GM21360 (cell line): ENCODE data around the gene NUP214.
A peak's percentile ranks its signal among the peaks of the same experiment; 100 is the strongest.

Source experiments
- ATAC-seq: cut with Tn5 transposase; IDR thresholded peaks from one replicate; pipeline ENCODE4 v1.9.1; 2021; ENCODE audit warnings: mild to moderate bottlenecking, moderate library complexity; ENCODE audit not compliant: unreplicated experiment

Gene NUP214

DNA sequence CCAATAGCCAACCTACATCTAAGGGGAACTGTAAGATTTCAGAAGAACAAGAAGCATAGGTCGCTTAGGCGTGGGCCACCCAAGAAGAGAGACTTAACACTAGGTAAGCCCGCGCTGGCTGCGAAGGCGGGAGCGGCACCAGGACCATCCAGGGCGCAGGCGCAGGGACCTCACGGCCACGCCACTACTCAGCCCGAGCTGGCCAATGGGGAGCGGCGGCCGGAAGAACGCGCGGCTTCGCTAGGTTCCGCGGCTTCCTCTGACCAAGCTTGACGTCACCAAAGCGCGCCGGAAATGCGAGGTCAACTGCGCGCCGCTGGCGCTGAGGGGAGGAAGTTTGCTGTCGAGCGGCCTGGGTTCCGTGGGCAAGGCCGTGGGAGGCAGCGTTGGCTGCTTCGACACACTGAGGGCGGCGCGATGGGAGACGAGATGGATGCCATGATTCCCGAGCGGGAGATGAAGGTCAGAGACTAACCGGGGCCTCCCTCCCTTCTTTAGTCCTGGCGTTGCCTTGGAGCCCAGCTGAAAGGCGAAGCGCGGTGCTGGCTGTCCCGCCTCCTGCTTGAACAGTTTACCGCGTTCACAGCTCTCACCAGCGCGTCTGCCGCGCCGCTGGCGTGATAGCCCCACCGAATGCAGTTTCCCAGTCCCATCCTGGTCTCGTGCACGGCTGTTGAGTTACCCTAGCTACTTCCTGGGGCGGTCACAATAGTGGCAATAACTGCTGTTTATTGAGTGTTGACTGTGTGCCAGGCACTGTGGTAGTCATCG, at the start of gene NUP214:
Gene NUP214, plus strand, starts transcription at position 299 of the 771 bp plus-strand sequence. Its CDS starts 119 bp downstream, at position 418.
- ATAC-seq = peak; percentile 92

DNA sequence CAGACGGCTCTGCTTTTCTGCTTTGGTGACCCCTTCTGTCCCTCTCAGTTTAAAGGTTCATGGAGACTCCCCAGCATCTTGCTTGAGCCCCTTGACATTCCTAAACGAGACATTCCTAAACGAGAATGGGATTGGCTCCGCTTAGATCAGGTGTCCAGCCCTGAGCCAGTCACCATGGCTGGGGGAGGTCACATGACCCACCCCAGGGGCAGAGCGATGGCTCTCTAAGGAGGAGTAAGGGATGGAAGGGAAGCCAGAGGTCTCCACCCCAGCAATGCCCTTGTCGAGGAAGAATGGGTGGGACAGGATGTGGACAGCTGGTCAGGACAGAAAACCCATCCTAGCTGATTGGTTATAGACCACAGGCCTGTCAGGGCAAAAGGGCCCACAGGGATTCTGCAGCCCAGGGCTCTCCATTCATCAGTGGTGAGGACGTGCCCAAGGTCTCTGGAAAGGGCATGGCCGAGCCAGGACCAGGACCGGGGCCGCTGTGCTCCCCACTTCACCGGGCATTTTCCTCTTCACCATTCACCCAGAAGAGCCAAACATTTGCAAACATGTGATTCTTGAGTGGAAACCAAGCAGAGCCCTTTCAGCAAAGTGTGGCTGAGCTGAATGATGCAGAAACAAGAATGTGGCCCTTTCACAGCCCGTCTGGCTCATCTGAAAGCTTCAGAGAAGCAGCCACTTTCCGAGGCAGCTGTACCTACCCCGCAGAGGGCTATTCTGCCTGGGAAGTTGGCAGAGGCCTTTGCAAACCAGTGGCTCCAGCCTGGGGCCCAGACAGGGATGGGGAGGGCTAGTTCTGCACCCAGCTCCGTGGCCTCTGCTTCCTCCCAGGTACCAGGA, 48.8 kb upstream of the NUP214 start:
- no peak for ATAC-seq

DNA sequence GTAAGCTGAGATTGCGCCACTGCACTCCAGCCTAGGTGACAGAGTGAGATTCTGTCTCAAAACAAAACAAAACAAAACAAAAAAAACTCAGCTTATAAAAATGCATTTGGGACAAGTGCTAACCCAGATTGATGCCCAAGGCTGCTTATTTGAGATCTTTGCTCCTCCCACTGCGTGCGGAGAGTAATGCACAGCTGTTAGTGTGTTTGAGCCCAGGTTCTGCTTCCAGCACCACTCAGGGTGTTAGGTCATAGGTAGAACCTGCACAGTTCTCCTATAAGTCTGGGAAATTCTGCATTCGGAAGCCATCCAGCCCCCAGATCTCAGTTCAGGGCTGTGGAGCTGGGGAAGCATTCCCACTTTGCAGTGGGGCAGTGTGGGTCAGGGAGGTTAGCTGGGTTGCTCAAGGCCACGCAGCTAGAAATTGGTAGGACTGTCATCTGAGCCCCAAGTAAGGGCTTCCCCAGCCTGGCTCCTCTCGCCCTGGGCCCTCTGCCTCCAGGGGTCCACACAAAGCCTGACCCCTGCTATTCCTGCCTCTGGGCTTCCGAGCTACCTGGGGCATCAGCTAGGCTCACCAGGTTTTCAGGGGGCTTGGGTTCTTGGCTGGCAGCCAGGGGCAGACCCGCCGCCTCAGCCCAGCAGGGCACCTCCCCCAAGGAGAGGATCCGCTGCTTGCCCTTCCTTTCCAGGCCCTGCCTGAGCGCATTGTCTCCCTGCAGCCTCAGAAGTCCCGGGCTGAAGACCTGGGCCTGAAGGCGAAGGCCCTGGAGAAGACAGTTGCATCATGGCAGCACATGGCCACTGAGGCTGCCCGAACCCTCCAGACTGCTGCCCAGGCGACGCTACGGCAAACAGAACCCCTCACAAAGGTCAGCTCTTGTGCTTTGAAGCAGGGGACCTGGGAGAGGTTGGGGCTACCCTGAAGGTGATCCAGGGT, 46.7 kb upstream of the NUP214 start:
- no peak for ATAC-seq

DNA sequence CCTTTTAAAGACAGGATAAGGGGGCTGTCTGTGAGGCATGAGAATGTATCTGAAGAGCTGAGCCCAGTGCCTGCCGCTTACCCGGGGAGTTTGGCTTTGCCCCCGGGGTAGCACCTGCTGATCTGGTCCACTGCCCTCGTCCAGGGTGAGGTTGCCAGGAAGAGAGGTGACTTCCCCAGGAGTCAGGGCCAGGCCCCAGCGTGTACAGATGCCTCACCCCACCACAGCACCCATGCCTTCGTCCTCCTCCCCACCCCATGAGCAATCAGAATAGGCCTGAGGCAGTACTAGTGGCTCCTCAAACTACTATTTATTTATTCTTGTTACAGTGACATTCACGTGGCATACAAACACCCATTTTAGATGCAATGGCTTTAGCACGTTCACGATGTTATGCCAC, 44.8 kb upstream of the NUP214 start:
- no peak for ATAC-seq

DNA sequence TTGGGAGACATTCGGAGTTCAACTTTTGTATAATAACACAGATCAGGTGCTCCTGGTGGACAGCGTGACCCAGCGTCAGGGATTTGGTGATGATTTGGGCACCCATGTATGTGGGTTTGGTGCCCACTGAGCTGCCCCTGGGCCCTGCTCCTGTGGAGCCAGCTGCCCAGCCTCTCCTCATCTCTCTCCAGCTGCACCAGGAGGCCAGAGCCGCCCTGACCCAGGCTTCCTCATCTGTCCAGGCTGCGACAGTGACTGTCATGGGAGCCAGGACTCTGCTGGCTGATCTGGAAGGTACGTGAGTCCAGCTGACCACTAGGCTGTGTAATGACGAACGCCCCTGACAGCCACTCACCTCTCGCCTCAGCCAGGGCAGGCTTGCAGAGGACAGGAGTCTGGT, 43.5 kb upstream of the NUP214 start:
- ATAC-seq = no peak

DNA sequence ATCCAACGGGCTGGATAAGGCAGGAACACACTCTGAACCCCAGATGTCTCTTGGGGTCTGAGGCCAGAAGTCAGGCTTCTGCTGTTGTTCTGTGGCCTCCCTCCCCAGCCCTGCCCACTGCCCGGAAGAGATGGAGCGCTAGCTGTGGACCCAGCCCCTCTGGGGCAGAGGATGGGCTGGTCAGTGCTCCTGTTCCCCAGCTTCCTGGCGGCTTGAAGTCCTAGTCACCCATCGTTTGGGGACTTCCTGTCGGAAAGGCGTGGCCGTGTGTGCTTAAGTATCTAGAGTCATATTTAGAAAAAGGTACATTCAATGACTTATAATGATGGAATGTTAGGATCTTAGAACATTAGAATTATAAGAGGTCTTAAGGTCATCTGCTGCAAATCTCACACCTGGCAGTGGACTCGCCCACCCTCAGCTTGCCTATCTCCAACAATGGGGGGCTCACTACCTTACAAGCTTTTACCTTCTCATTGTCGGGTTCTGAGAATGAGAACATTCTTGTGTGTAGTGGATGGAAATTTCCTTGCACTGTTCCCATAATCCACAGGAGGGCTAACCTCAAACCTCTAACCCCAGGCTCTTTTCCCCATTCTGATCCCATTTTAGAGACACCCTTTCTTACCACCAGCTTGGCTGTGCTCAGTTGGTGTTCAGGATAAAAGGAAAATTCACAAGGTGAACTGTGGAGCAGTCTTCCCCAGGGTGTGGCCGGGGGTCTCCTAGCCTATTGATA, 42.4 kb upstream of the NUP214 start:
- no peak for ATAC-seq

DNA sequence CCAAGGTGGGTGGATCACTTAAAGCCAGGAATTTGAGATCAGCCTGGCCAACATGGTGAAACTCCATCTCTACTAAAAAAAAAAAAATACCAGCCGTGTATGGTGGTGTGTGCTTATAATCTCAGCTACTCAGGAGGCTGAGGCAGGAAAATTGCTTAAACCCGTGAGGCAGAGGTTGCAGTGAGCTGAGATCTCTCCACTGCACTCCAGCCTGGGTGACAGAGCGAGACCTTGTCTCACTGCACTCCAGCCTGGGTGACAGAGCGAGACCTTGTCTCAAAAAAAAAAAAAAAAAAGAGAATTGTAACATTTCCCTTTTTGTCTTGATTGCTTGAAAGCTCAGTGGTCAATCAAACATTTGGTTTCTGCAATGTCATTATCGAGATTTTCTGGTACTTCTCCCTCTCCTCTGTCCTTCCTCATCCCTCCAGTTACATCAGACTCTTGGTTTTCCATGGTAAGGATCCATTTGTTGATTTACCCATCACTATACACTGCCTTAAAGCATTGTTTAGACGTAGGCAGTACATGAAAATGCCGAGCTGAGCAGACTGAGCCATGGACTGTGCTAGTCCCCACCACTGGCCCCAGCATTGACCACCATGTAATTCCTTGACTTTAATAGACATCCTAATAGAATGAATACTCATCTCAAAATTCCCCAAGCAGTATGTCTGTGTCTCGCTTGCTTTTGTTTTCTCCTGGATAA, 40.6 kb upstream of the NUP214 start:
- no peak for ATAC-seq

DNA sequence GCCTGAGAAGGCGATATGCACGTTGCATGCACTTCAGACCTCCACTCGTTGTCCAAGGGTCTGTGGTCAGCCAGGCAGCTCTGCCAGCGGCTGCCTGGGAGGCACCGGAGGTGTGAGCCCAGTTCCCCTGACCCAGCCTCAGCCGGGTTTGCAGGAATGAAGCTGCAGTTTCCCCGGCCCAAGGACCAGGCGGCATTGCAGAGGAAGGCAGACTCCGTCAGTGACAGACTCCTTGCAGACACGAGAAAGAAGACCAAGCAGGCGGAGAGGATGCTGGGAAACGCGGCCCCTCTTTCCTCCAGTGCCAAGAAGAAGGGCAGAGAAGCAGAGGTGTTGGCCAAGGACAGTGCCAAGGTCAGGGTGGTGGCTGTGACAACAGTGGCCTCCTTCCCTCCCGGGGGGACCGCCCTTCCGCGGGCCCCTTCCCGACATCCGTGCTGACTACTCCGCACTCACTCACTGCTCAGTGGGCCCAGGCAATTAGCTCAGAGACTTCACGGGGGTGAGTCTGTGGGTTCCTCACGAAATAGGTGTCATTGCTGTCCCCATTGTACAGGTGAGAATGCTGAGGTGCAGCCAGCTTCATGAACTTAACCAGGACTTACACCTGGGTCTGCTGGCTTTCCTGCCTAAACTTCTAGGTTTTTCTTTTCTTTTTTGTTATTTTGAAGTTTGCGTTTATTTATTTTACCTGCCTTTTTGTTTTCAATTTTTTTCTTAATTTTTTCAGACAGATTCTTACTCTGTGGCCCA, 39.8 kb upstream of the NUP214 start:
- ATAC-seq = no peak

DNA sequence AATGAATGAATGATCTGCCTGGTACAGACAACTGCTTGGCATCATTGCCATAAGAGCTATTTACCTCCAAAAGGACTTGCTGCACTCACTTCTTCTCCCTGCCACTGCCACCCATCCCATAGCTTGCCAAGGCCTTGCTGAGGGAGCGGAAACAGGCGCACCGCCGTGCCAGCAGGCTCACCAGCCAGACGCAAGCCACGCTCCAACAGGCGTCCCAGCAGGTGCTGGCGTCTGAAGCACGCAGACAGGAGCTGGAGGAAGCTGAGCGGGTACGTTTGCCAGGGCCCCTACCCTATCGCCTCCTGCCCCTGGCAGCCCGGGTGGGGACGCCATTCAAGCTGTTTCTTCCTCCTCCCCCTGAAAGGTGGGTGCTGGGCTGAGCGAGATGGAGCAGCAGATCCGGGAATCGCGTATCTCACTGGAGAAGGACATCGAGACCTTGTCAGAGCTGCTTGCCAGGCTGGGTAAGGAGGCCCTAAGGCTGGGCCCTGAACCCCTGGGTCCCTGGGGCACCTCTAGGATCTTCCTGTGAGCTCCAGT, 38.0 kb upstream of the NUP214 start:
- ATAC-seq = no peak

DNA sequence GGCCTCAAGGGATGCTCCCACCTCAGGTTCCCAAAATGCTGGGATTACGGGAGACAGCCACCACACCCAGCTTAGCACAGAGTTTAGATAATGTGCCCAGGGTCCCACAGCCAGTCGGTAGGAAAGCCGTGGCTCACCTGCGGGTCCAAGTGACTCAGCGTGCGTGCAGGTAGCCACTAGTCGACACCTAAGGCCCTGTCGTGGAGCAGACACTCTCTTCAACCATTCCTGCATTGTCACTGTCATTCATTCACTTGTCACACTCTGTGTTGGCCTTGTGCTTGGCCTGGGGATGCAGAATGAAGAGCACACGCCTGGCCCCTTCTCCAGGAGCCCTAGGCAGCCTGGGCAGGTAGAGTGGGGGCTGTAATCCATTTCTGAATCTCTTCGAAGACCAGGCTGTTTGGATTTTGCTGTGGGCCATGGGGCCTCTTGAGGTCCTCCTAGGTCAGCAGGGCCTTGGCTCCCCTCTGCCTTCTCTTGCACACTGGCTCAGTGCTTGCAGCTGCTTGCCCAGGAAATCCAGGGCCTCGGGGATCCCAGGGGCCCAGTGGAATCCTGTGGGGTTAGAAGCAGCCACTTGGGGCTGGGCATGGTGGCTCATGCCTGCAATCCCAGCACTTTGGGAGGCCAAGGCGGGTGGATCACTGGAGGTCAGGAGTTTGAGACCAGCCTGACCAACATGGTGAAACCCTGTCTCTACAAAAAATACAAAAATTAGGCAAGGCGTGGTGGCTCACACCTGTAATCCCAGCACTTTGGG, 35.2 kb upstream of the NUP214 start:
- no peak for ATAC-seq

DNA sequence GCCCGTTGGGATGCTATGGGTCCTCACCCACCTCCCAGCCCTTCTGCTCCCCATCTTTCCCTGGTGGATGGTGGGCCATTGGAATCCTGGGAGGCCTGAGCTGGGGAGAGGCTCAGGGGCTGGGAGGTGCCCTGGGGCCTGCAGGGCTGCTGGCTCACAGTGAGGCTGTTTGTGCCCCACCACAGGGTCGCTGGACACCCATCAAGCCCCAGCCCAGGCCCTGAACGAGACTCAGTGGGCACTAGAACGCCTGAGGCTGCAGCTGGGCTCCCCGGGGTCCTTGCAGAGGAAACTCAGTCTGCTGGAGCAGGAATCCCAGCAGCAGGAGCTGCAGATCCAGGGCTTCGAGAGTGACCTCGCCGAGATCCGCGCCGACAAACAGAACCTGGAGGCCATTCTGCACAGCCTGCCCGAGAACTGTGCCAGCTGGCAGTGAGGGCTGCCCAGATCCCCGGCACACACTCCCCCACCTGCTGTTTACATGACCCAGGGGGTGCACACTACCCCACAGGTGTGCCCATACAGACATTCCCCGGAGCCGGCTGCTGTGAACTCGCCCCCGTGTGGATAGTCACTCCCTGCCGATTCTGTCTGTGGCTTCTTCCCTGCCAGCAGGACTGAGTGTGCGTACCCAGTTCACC, 33.9 kb upstream of the NUP214 start:
- ATAC-seq = no peak

DNA sequence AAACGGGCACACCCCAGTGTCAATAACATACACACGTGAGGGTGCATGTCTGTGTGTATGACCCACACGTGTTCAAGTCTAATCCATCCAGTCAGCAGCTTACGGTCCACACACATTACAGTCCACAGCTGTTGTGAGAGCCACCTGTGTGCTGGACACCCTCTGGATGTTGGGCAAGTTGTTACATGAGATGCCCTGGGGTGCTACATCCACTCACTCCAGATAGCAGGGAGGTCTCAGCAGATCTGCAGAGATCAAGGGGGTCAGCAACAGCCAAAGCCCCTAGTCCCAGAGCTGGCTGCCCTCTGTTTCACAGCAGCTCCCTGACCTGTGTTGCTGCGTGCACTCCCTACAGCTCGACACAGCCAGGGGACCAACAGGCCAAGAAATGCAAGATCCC, 33.4 kb upstream of the NUP214 start:
- ATAC-seq = no peak

DNA sequence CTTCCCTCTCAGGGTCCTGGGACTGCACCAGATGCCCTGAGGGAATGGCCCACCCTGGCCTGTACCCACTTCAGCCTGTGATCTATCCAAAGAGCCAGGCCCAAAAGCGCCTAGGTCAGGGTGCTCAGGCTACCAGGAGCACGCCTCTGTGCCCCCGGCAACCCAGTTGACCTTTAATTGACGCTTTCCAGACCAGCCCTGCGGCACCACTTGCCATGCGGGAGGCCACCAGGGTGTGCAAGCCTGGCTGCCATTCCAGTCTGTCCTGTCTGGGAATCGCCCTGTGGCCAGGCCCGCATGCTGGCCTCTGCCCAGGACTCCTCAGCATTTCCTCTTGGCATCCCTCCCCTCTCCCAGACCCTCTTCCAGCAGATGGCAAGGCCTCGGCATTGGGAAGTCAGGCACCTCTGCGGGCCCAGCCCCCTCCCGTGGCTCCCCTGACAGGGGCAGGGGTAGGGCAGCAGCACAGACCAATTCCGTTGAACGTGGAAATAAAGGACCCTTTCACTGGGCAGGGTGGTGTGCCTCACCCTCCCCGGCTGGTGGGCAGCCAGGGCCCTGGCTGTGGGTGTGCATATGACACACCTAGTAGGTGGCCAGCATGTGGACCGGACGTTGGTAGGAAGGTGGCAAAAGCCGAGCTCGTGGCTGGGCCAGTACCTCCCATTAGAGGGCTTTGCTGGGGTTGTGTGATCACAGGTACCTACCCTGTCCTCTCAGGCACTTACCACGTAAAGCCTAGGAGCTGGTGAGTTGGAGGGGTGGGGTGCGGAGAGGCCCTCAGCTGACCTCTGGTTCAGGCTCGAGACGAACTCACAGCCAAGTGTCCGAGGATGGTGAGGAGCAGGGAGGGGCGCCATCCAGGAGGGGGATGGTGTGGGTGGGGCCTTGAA, 32.6 kb upstream of the NUP214 start:
- ATAC-seq = no peak

DNA sequence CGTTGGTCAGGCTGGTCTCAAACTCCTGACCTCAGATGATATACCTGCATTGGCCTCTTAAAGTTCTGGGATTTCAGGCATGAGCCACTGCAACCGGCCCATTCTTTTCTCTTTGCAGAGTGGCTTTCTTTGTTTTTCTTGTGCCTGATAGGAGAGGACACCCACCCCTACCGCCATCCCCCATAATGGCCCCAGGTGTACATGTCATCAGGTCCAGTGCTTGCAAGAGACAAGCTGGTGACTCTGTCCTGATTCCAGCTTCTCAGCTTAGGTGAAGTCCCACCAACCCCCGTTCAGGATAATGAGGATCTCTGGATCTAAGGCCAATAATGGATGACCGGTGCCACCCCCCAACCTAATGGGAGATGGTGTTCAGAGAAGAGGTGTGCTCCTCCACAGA, 31.4 kb upstream of the NUP214 start:
- ATAC-seq = no peak

DNA sequence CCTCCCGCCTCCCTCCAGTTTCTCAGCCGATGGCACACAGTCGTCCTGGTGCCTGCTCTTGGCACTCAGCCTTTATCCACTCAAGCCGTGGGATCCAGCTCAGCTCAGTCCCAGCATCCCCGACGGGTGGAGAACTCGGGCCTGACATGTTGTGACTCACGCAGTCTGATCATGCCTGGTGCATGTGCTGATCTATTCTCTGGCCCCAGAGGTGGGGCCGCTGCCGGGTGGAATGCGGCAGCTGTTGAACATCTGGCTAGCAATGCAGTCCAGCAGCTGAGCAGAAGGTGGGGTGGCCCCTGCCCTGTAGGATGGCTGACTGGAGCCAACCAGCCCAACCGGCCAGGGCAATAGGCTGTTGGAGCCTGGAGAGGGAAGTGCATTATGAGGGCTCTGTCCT, 30.8 kb upstream of the NUP214 start:
- ATAC-seq = no peak

DNA sequence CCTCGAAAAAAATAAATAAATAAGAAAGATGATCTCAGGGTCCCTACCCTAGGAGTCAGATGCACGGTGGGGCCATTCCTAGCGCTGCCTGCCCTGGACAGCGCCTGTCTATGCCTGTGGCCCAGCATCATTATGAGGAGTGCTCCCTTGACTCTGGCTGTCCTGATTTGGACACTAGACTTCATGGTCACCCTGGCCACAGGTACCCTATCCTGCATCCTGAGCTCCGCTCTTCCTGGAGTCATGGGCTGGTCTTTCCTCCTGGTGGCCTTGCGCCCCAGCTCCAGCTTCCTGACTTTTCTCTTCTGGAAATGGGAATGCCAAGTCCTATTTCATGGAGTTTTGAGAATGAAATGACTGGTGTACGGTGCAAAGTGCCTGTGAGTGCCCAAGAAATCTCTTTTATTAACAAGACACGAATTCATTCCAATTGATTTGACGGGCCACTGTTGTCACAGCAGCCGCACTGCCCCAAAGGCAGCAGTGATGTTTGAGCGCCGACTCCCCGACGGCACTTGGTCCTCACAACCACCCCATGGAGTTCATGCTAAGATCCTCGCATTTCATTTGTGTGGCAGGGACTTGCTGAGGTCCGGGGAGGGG, 29.6 kb upstream of the NUP214 start:
- ATAC-seq = no peak
